HFFc6 (cell line): ENCODE results near the gene SCN3B. TPM values are rescaled to one million over a fixed set of nuclear protein-coding genes. Genes with fewer than 3 reads are reported as not detected.
"Not testable (repeated sequence)": the region's sequence is repeated elsewhere in the genome, so short reads cannot be mapped to it uniquely, and the experiment has no call there.

Experiments
- DNase-seq: peaks from one replicate; pipeline ENCODE4 v3.0.0-alpha.2; 2018
- H3K27ac Mint-ChIP-seq: 2 replicates; pipeline ENCODE4 v1.8.0; 2020; ENCODE audit warnings: mild to moderate bottlenecking, mixed read lengths
- H3K27me3 Mint-ChIP-seq: 2 replicates; pipeline ENCODE4 v1.8.0; 2021; ENCODE audit warnings: mild to moderate bottlenecking, moderate library complexity, mixed read lengths; ENCODE audit not compliant: insufficient read depth
- H3K36me3 Mint-ChIP-seq: 2 replicates; pipeline ENCODE4 v1.8.0; 2021; ENCODE audit warnings: low read depth, mixed read lengths
- H3K4me1 Mint-ChIP-seq: 2 replicates; pipeline ENCODE4 v1.8.0; 2020; ENCODE audit warnings: low read depth, mixed read lengths
- H3K4me3 Mint-ChIP-seq: 2 replicates; pipeline ENCODE4 v1.8.0; 2020; ENCODE audit warnings: mild to moderate bottlenecking, moderate library complexity, mixed read lengths
- H3K9me3 Mint-ChIP-seq: 2 replicates; pipeline ENCODE4 v1.8.0; 2020; ENCODE audit warnings: mild to moderate bottlenecking, mixed read lengths
- total RNA-seq, 6 experiments: library from RNA; stranded (reverse); fragmentation: NEBNext Ultra II Directional; extraction: Animal tissue kit (Norgen Biotek cat#: 25700); gene quantifications; 2 replicates in 1 of 6; 3 replicates in 5 of 6; pipeline ENCODE4 v1.2.3, GENCODE V29; 2021
- TF ChIP-seq, protein P1 (sequence below): fragments of 200-600 bp; sonication (generic); IDR thresholded peaks from 2 replicates; pipeline ENCODE4 v1.5.0; 2021; ENCODE audit warnings: antibody characterized with exemption, mild to moderate bottlenecking

The SCN3B gene
- total RNA-seq, 6 experiments from 2014 or later = not detected

- no peak for DNase-seq
- Mint-ChIP-seq H3K27ac (no peak overlapping the region), H3K4me3 (no peak overlapping the region), H3K9me3 (no peaks in the 10 kb centered on the region), H3K4me1 (peaks cover 13% of the 10 kb centered on the region), H3K36me3 (no peaks in the 10 kb centered on the region), H3K27me3 (peaks cover 25% of the 10 kb centered on the region)
- TF ChIP-seq, protein P1, sequence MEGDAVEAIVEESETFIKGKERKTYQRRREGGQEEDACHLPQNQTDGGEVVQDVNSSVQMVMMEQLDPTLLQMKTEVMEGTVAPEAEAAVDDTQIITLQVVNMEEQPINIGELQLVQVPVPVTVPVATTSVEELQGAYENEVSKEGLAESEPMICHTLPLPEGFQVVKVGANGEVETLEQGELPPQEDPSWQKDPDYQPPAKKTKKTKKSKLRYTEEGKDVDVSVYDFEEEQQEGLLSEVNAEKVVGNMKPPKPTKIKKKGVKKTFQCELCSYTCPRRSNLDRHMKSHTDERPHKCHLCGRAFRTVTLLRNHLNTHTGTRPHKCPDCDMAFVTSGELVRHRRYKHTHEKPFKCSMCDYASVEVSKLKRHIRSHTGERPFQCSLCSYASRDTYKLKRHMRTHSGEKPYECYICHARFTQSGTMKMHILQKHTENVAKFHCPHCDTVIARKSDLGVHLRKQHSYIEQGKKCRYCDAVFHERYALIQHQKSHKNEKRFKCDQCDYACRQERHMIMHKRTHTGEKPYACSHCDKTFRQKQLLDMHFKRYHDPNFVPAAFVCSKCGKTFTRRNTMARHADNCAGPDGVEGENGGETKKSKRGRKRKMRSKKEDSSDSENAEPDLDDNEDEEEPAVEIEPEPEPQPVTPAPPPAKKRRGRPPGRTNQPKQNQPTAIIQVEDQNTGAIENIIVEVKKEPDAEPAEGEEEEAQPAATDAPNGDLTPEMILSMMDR = no peak
Measured at GRCh38 chr11:123674297-123674696, 19.9 kb upstream of the SCN3B start.

- Mint-ChIP-seq H3K36me3 (no peaks in the 10 kb centered on the region), H3K27ac (no peak overlapping the region), H3K27me3 (peaks cover 18% of the 10 kb centered on the region), H3K9me3 (no peaks in the 10 kb centered on the region), H3K4me3 (no peak overlapping the region), H3K4me1 (peaks cover 13% of the 10 kb centered on the region)
- TF ChIP-seq, protein P1 = no peak
- DNase-seq = no peak
Measured at GRCh38 chr11:123672568-123672967, 18.1 kb upstream of the SCN3B start.

GRCh38 chr11:123671534-123671933 is 17.1 kb upstream of the SCN3B start:
- Mint-ChIP-seq H3K4me3 (no peak overlapping the region), H3K36me3 (no peaks in the 10 kb centered on the region), H3K9me3 (no peaks in the 10 kb centered on the region), H3K27me3 (peaks cover 14% of the 10 kb centered on the region), H3K4me1 (peaks cover 9% of the 10 kb centered on the region), H3K27ac (no peak overlapping the region)
- no peak for DNase-seq
- TF ChIP-seq, protein P1 = no peak

DNA sequence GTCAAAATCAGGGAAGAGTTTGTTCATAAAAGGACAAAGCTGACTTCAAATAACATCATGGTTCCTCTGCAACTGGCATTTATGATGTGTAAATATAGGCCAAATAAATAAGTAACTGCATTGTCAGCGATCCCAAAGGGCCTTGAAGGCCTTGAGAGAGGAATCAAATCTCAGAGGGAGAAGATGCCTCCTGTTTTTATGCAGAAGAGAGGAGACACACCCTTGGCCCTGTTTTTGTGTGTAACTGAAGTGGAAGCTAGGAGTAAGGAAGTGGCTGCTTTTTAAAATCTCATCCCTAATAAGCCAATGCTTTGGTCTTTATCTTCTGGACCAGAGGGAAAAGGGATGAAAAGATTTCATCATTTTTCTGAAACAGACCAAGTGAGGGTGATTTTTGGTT is 15.7 kb upstream of the SCN3B start:
- H3K4me1 Mint-ChIP-seq = no peaks in the 10 kb centered on the region
- H3K9me3 Mint-ChIP-seq = no peaks in the 10 kb centered on the region
- no peak for DNase-seq
- H3K27me3 Mint-ChIP-seq = peaks cover 8% of the 10 kb centered on the region
- TF ChIP-seq, protein P1 = no peak
- H3K36me3 Mint-ChIP-seq = no peaks in the 10 kb centered on the region
- H3K27ac Mint-ChIP-seq = no peak overlapping the region
- H3K4me3 Mint-ChIP-seq = no peak overlapping the region

DNA sequence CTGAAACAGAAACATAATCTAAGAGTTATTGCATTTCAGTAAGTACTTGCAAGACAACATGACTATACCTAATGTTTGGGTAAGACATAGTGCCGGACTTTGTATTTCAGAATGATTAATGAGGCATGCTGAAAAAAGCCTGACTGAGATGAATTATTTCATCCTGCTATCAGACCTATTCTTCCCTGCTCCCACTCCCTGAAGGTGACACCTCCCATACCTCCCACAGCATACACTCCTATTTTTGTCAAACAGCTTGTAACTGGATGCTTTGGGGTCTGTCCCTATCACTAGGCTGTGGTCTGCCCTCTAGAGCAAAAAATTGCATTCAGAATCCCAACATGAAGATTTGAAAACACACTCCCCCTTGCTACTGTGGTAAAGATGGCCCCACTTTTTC is 10.9 kb upstream of the SCN3B start:
- Mint-ChIP-seq H3K4me1 (no peaks in the 10 kb centered on the region), H3K4me3 (no peak overlapping the region), H3K27ac (no peak overlapping the region), H3K27me3 (no peaks in the 10 kb centered on the region), H3K36me3 (no peaks in the 10 kb centered on the region), H3K9me3 (no peaks in the 10 kb centered on the region)
- no peak for DNase-seq
- TF ChIP-seq, protein P1 = no peak

DNA sequence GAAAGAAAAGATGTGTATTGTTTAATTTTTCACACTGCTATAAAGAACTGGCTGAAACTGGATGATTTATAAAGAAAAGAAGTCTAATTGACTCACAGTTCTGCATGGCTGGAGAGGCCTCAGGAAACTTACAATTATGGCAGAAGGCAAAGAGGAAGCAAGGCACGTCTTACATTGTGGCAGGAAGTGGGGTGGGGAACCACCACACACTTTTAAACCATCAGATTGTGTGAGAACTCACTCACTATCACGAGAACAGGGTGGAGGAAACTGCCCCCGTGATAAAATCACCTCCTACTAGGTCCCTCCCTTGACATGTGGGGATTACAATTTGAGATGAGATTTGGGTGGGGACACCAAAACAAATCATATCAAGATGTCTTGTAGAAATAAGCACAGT is 5.5 kb upstream of the SCN3B start:
- H3K9me3 Mint-ChIP-seq, H3K4me3 Mint-ChIP-seq, H3K36me3 Mint-ChIP-seq, DNase-seq, H3K27ac Mint-ChIP-seq, H3K4me1 Mint-ChIP-seq, H3K27me3 Mint-ChIP-seq: not testable (repeated sequence)
